Left ventricle myocardium inferior (tissue), 1 donor: Measurements from ENCODE around the gene SCMH1. TPM values are rescaled to one million over a fixed set of nuclear protein-coding genes. Genes with fewer than 3 reads are reported as not detected.
A peak's percentile ranks its signal among the peaks of the same experiment; 100 is the strongest.

Experiments used
- DNase-seq: peaks from one replicate; pipeline ENCODE4 v3.0.0-alpha.2; 2020
- H3K27ac ChIP-seq: fragments of 200-600 bp; replicated peaks from 2 replicates; pipeline ENCODE4 v1.8.0; 2021
- H3K27me3 ChIP-seq: fragments of 200-600 bp; 2 replicates; pipeline ENCODE4 v1.8.0; 2021; ENCODE audit warnings: low read depth
- H3K36me3 ChIP-seq: fragments of 200-600 bp; 2 replicates; pipeline ENCODE4 v1.8.0; 2021
- H3K4me1 ChIP-seq: fragments of 200-600 bp; 2 replicates; pipeline ENCODE4 v1.8.0; 2021
- H3K4me3 ChIP-seq: fragments of 200-600 bp; 2 replicates; pipeline ENCODE4 v1.8.0; 2021; ENCODE audit warnings: mild to moderate bottlenecking, moderate library complexity
- H3K9me3 ChIP-seq: fragments of 200-600 bp; replicated peaks from 2 replicates; pipeline ENCODE4 v1.8.0; 2021
- intact Hi-C: fragments of 100-400 bp; cut with micrococcal nuclease; formaldehyde crosslinking; loops from one replicate; pipeline ENCODE4 v1.11.0; 2022
- total RNA-seq: library from RNA; stranded (reverse); fragmentation: NEBNext Ultra II Directional; extraction: Animal tissue kit (Norgen Biotek cat#: 25700); gene quantifications from one replicate; pipeline ENCODE4 v1.2.1, GENCODE V29; 2021
- TF ChIP-seq, protein P1 (sequence below): fragments of 200-600 bp; IDR thresholded peaks from 2 replicates; pipeline ENCODE4 v1.8.0; 2021; ENCODE audit warnings: antibody characterized with exemption, mild to moderate bottlenecking, borderline replicate concordance
- donor health status: DM: no; HTN: yes; CAD: no; lungs with severe emphysema.

Gene SCMH1
- total RNA-seq, 1 donor from 2014 or later, result 48.1 TPM

DNA sequence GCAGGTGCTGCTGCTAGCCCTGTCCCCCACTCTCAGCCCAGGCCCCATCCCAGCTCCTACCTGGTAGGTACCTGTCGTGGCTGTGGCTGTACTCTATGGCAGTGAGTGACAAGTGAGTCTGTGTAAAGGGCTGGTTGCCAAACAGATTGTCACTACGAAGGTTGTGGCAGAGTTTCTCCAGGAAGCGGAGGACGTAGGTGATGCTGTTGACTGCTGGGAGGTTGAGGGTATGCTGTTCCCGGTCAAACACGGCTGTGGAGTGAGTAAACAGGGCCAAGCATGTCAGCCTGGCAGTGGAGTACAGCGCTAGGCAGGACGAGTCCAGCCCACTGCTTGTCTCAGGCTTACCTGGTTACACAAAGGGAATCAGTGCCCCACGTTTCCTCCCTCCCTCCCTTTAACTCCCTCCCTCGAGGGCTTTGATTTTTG, 195.7 kb downstream of the SCMH1 start:
- no peaks in the 10 kb centered on the region for H3K9me3 ChIP-seq
- intact Hi-C loops, result loop anchor here (10.0 kb wide), 1 partner anchor 108 kb away; no protein-coding TSS in a partner anchor
- peaks cover 34% of the 10 kb centered on the region for H3K4me1 ChIP-seq
- H3K27ac ChIP-seq, result peak overlapping the region; percentile 69
- TF ChIP-seq, protein P1, sequence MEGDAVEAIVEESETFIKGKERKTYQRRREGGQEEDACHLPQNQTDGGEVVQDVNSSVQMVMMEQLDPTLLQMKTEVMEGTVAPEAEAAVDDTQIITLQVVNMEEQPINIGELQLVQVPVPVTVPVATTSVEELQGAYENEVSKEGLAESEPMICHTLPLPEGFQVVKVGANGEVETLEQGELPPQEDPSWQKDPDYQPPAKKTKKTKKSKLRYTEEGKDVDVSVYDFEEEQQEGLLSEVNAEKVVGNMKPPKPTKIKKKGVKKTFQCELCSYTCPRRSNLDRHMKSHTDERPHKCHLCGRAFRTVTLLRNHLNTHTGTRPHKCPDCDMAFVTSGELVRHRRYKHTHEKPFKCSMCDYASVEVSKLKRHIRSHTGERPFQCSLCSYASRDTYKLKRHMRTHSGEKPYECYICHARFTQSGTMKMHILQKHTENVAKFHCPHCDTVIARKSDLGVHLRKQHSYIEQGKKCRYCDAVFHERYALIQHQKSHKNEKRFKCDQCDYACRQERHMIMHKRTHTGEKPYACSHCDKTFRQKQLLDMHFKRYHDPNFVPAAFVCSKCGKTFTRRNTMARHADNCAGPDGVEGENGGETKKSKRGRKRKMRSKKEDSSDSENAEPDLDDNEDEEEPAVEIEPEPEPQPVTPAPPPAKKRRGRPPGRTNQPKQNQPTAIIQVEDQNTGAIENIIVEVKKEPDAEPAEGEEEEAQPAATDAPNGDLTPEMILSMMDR, result no peak
- no peaks in the 10 kb centered on the region for H3K27me3 ChIP-seq
- DNase-seq, result no peak
- peaks cover 36% of the 10 kb centered on the region for H3K36me3 ChIP-seq
- no peak overlapping the region for H3K4me3 ChIP-seq

- TF ChIP-seq, protein P1, result no peak
- H3K27me3 ChIP-seq, result no peaks in the 10 kb centered on the region
- H3K4me1 ChIP-seq, result peaks cover 34% of the 10 kb centered on the region
- intact Hi-C loops, result loop anchor here (10.0 kb wide), 1 partner anchor 109 kb away; no protein-coding TSS in a partner anchor
- H3K36me3 ChIP-seq, result peaks cover 37% of the 10 kb centered on the region
- no peaks in the 10 kb centered on the region for H3K9me3 ChIP-seq
- peak overlapping the region; percentile 69 for H3K27ac ChIP-seq
- H3K4me3 ChIP-seq, result no peak overlapping the region
- no peak for DNase-seq
Observed at GRCh38 chr1:41045740-41046139, 196.4 kb downstream of the SCMH1 start.

DNA sequence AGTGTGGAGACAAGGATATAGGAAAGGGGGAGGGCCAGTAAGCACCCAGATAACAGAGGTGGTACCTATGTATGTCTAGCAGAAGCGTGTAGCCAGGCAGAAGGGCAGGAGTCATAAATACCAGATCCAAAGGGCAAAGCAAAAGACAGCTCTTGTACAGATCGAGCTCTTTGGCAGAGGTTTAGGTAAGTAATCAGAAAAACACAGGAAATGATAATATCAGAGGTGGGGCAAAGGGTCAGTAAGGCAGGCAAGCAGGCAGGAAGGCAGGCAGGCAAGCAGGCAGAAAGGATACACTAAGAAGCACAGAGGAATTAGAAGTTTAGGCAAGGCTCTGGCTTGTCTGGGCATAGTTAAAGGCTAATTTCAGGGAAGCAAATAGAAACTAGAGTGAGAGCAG, 197.9 kb downstream of the SCMH1 start:
- TF ChIP-seq, protein P1, result no peak
- Histone ChIP-seq H3K27ac (peak overlapping the region; percentile 43), H3K27me3 (no peaks in the 10 kb centered on the region), H3K4me3 (no peak overlapping the region), H3K4me1 (peaks cover 34% of the 10 kb centered on the region), H3K36me3 (peaks cover 41% of the 10 kb centered on the region), H3K9me3 (no peaks in the 10 kb centered on the region)
- intact Hi-C loops, result loop anchor here (10.0 kb wide), 1 partner anchor 111 kb away; no protein-coding TSS in a partner anchor
- DNase-seq, result no peak

DNA sequence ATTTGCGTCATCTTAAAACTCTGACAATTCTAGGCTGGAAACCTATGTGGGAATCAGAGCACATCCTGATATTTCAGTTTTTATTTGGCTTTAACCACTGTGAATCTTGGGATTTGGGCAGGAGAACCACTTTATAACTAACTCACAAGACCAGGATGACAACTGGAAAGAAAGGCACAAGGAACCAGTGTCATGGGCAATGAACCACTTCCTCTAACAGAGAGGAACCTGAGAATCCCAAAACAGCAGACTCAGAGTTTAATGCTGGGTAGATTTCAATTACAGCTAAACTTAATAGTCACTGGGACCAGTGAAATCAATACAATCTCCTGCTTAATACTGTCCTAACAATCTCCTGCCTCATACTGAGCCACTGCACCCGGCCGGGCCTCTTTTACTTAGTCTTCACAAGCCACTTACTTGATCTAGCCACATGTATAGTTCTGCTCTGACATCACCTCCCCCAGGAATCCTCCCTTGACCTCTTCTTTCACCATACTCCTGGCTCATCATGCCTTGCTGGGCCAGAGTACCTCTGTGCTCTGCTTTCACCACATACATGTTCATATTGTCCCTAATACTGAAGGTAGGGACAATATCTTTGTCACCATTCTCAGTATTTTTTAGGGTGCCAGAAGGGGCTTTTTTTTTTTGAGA, 200.4 kb downstream of the SCMH1 start:
- Histone ChIP-seq H3K27me3 (no peaks in the 10 kb centered on the region), H3K4me1 (peaks cover 31% of the 10 kb centered on the region), H3K4me3 (no peak overlapping the region), H3K9me3 (no peaks in the 10 kb centered on the region), H3K36me3 (peaks cover 54% of the 10 kb centered on the region), H3K27ac (no peak overlapping the region)
- DNase-seq, result no peak
- intact Hi-C loops, result loop anchor here (10.0 kb wide), 1 partner anchor 113 kb away; no protein-coding TSS in a partner anchor
- TF ChIP-seq, protein P1, result no peak

GRCh38 chr1:41038110-41038509, 204.0 kb downstream of the SCMH1 start:
- Histone ChIP-seq H3K4me1 (no peaks in the 10 kb centered on the region), H3K27me3 (no peaks in the 10 kb centered on the region), H3K4me3 (no peak overlapping the region), H3K27ac (no peak overlapping the region), H3K36me3 (peaks cover 88% of the 10 kb centered on the region), H3K9me3 (no peaks in the 10 kb centered on the region)
- TF ChIP-seq, protein P1, result no peak
- DNase-seq, result no peak
- intact Hi-C loops, result no loop called here
